GM23338 (cell line): Measurements from ENCODE around the gene NOA1. TPM values are rescaled to one million over a fixed set of nuclear protein-coding genes. Genes with fewer than 3 reads are reported as not detected.

ENCODE experiments used
- ATAC-seq: fragments of 200-7000 bp; cut with Tn5 transposase; 3 replicates; pipeline ENCODE4 v1.9.1; 2020
- DNase-seq: peaks from one replicate; pipeline ENCODE4 v3.0.0-alpha.2; 2015; ENCODE audit warnings: low spot score
- H2AFZ ChIP-seq: fragments of 200-600 bp; sonication (generic); 2 replicates; pipeline ENCODE4 v1.8.0; 2016; ENCODE audit warnings: antibody characterized with exemption, mild to moderate bottlenecking, moderate library complexity
- H3F3A ChIP-seq: fragments of 200-600 bp; sonication (generic); replicated peaks from 2 replicates; pipeline ENCODE4 v1.8.0; 2017; ENCODE audit warnings: antibody characterized with exemption, mixed run types, low read depth
- H3K27ac ChIP-seq: fragments of 200-600 bp; sonication (generic); 2 replicates; pipeline ENCODE4 v1.6.1; 2016; ENCODE audit warnings: low read depth
- H3K27me3 ChIP-seq: fragments of 200-600 bp; sonication (generic); 2 replicates; pipeline ENCODE4 v1.8.0; 2016; ENCODE audit warnings: mild to moderate bottlenecking, mixed run types, moderate library complexity; ENCODE audit not compliant: insufficient read depth
- H3K36me3 ChIP-seq: fragments of 200-600 bp; sonication (generic); 2 replicates; pipeline ENCODE4 v1.8.0; 2016; ENCODE audit warnings: mild to moderate bottlenecking; ENCODE audit not compliant: insufficient read depth
- H3K4me1 ChIP-seq: fragments of 200-600 bp; sonication (generic); 2 replicates; pipeline ENCODE4 v1.8.0; 2016; ENCODE audit warnings: mild to moderate bottlenecking, moderate library complexity; ENCODE audit not compliant: insufficient read depth
- H3K4me2 ChIP-seq: fragments of 200-600 bp; sonication (generic); 2 replicates; pipeline ENCODE4 v1.7.1; 2017; ENCODE audit warnings: mixed run types
- H3K4me3 ChIP-seq: fragments of 200-600 bp; sonication (generic); 2 replicates; pipeline ENCODE4 v1.6.1; 2016; ENCODE audit warnings: mixed run types
- H3K79me2 ChIP-seq: fragments of 200-600 bp; sonication (generic); replicated peaks from 2 replicates; pipeline ENCODE4 v1.8.0; 2017; ENCODE audit warnings: mild to moderate bottlenecking; ENCODE audit not compliant: insufficient read depth
- H3K9me2 ChIP-seq: fragments of 200-600 bp; sonication (generic); 2 replicates; pipeline ENCODE4 v1.8.0; 2017; ENCODE audit not compliant: insufficient read depth
- H4K20me1 ChIP-seq: fragments of 200-600 bp; sonication (generic); replicated peaks from 2 replicates; pipeline ENCODE4 v1.8.0; 2017; ENCODE audit warnings: mild to moderate bottlenecking; ENCODE audit not compliant: insufficient read depth
- H3K27ac Mint-ChIP-seq: 2 replicates; pipeline ENCODE4 v1.8.0; 2020; ENCODE audit warnings: inconsistent platforms, mild to moderate bottlenecking, moderate library complexity, mixed read lengths
- H3K27me3 Mint-ChIP-seq: 3 replicates; pipeline ENCODE4 v1.8.0; 2022; ENCODE audit warnings: low read depth, mild to moderate bottlenecking, moderate library complexity, mixed read lengths, inconsistent platforms; ENCODE audit not compliant: insufficient read depth, poor library complexity
- H3K36me3 Mint-ChIP-seq: 3 replicates; pipeline ENCODE4 v1.8.0; 2021; ENCODE audit warnings: low read depth, mild to moderate bottlenecking, inconsistent platforms, moderate library complexity, mixed read lengths
- H3K4me1 Mint-ChIP-seq: 3 replicates; pipeline ENCODE4 v1.8.0; 2020; ENCODE audit warnings: mild to moderate bottlenecking, inconsistent platforms, mixed read lengths
- H3K4me3 Mint-ChIP-seq: 3 replicates; pipeline ENCODE4 v1.8.0; 2021; ENCODE audit warnings: moderate library complexity, mild to moderate bottlenecking, inconsistent platforms, mixed read lengths
- H3K9me3 Mint-ChIP-seq: 3 replicates; pipeline ENCODE4 v1.8.0; 2020; ENCODE audit warnings: moderate library complexity, mild to moderate bottlenecking, inconsistent platforms, mixed read lengths
- CREB1 ChIP-seq: fragments of 250-450 bp; sonication (Bioruptor Pico); IDR thresholded peaks from 2 replicates; pipeline ENCODE4 v1.5.0; 2020; ENCODE audit warnings: low read depth, mild to moderate bottlenecking, moderate library complexity
- EZH2 ChIP-seq: fragments of 200-600 bp; sonication (generic); IDR thresholded peaks from one replicate; pipeline ENCODE4 v1.8.0; 2017; ENCODE audit warnings: antibody characterized with exemption, mild to moderate bottlenecking, low read depth; ENCODE audit not compliant: unreplicated experiment
- EZH2phosphoT487 ChIP-seq: fragments of 200-600 bp; sonication (generic); IDR thresholded peaks from one replicate; pipeline ENCODE4 v1.8.1; 2018; ENCODE audit warnings: antibody characterized with exemption; ENCODE audit not compliant: unreplicated experiment
- JUNB ChIP-seq: IDR thresholded peaks from one replicate; pipeline ENCODE4 v1.6.1; 2016; ENCODE audit warnings: antibody characterized with exemption; ENCODE audit not compliant: unreplicated experiment
- NANOG ChIP-seq: IDR thresholded peaks from 2 replicates; pipeline ENCODE4 v1.6.1; 2016; ENCODE audit warnings: antibody characterized with exemption, borderline replicate concordance
- POLR2AphosphoS5 ChIP-seq: IDR thresholded peaks from 2 replicates; pipeline ENCODE4 v1.6.1; 2016; ENCODE audit warnings: antibody characterized with exemption, low read depth
- STAT1 ChIP-seq: IDR thresholded peaks from one replicate; pipeline ENCODE4 v1.6.1; 2016; ENCODE audit warnings: antibody characterized with exemption; ENCODE audit not compliant: unreplicated experiment
- ZNF114 ChIP-seq: fragments of 250-450 bp; sonication (Bioruptor Pico); IDR thresholded peaks from 2 replicates; pipeline ENCODE4 v1.5.0; 2020; ENCODE audit warnings: mild to moderate bottlenecking, moderate library complexity
- ZNF331 ChIP-seq: fragments of 250-450 bp; sonication (Bioruptor Pico); IDR thresholded peaks from 2 replicates; pipeline ENCODE4 v1.5.0; 2020; ENCODE audit warnings: low read depth, mild to moderate bottlenecking, moderate library complexity
- polyA plus RNA-seq: library from polyadenylated mRNA; unstranded; fragments of >200 nt; fragmentation: Nextera tagmentation; extraction: Ambion mirVana; gene quantifications from 2 replicates; pipeline ENCODE4 v1.2.1, GENCODE V29; 2016
- total RNA-seq: library from RNA; depleted of rRNA; stranded (reverse); fragments of >200 nt; shearing (Covaris generic); gene quantifications from 2 replicates; pipeline ENCODE4 v1.2.3, GENCODE V29; 2014
- TF ChIP-seq, protein P1 (sequence below): IDR thresholded peaks from 2 replicates; pipeline ENCODE4 v1.6.1; 2016; ENCODE audit warnings: antibody characterized with exemption
- TF ChIP-seq, protein P2 (sequence below): fragments of 250-450 bp; sonication (Bioruptor Pico); IDR thresholded peaks from 2 replicates; pipeline ENCODE4 v1.5.0; 2020; ENCODE audit warnings: mild to moderate bottlenecking, moderate library complexity
- TF ChIP-seq, protein P3 (sequence below): IDR thresholded peaks from one replicate; pipeline ENCODE4 v1.6.1; 2018; ENCODE audit warnings: antibody characterized with exemption; ENCODE audit not compliant: unreplicated experiment
- TF ChIP-seq, protein P4 (sequence below), 2 experiments: fragments of 200-600 bp in 1 of 2; sonication (generic) in 1 of 2; conservative IDR thresholded peaks; 2 replicates each; pipeline versions ENCODE4 v1.5.1 to v1.6.1; 2016 to 2017; ENCODE audit warnings: antibody characterized with exemption in 2 of 2, low read depth in 2 of 2, mild to moderate bottlenecking in 2 of 2, moderate library complexity in 1 of 2

Gene NOA1
- total and polyA plus RNA-seq, 2 experiments from 2014 or later: 15.1 to 50.2 TPM

DNA sequence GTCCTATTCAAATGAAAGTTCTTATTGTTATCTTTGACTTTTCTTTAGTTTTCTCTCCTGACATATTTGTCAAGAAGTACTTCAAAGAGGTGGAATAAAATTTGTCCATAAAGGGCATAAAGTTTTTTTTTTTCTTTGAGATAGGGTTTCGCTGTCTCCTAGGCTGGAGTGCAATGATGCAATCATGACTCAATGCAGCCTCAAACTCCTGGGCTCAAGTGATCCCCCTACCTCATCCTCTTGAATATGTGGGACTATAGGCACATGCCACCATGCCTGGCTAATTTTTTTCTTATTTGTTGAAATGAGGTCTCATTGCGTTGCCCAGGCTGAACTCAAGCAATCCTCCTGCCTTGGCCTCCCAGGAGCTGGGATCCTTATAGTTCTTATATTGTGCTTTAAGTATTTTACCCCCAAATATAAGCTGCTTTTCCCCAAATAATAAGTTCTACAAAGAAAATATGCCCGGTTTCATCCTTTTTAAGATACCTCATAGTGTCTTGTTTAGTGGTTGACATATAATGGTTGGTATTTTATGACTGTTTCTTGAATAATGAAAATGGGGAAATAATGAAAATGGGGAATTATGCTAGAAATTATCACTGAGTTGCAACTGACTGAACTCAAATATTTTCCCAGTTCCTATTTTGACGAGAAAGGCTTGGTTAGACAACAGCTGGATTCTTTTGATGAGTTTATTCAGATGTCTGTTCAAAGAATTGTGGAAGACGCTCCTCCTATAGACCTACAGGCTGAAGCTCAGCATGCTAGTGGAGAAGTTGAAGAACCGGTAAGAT, 12.9 kb upstream of the NOA1 start:
- H3K36me3 ChIP-seq: peaks cover 57% of the 10 kb centered on the region
- no peaks in the 10 kb centered on the region for H3K9me3 Mint-ChIP-seq
- H3K79me2 ChIP-seq: peaks cover 72% of the 10 kb centered on the region
- no peaks in the 10 kb centered on the region for H3K4me1 Mint-ChIP-seq
- H3F3A ChIP-seq: no peaks in the 10 kb centered on the region
- peak overlapping the region; percentile 65; the same call in 1 of the 2 replicates for H3K27ac Mint-ChIP-seq
- H4K20me1 ChIP-seq: peaks cover 48% of the 10 kb centered on the region
- no peaks in the 10 kb centered on the region for H3K27me3 ChIP-seq
- peaks cover 2% of the 10 kb centered on the region for H3K27me3 Mint-ChIP-seq
- no peak for ATAC-seq
- H3K4me3 Mint-ChIP-seq: no peak overlapping the region
- H3K4me1 ChIP-seq: no peaks in the 10 kb centered on the region
- H3K27ac ChIP-seq: no peak overlapping the region
- TF ChIP-seq ZNF114 (no peak), STAT1 (no peak), JUNB (no peak), ZNF331 (CRISPR knock-in tag) (no peak), CREB1 (no peak), POLR2AphosphoS5 (no peak), EZH2 (no peak), NANOG (no peak), EZH2phosphoT487 (no peak)
- TF ChIP-seq, protein P1, sequence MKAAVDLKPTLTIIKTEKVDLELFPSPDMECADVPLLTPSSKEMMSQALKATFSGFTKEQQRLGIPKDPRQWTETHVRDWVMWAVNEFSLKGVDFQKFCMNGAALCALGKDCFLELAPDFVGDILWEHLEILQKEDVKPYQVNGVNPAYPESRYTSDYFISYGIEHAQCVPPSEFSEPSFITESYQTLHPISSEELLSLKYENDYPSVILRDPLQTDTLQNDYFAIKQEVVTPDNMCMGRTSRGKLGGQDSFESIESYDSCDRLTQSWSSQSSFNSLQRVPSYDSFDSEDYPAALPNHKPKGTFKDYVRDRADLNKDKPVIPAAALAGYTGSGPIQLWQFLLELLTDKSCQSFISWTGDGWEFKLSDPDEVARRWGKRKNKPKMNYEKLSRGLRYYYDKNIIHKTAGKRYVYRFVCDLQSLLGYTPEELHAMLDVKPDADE: no peak
- TF ChIP-seq, protein P2, sequence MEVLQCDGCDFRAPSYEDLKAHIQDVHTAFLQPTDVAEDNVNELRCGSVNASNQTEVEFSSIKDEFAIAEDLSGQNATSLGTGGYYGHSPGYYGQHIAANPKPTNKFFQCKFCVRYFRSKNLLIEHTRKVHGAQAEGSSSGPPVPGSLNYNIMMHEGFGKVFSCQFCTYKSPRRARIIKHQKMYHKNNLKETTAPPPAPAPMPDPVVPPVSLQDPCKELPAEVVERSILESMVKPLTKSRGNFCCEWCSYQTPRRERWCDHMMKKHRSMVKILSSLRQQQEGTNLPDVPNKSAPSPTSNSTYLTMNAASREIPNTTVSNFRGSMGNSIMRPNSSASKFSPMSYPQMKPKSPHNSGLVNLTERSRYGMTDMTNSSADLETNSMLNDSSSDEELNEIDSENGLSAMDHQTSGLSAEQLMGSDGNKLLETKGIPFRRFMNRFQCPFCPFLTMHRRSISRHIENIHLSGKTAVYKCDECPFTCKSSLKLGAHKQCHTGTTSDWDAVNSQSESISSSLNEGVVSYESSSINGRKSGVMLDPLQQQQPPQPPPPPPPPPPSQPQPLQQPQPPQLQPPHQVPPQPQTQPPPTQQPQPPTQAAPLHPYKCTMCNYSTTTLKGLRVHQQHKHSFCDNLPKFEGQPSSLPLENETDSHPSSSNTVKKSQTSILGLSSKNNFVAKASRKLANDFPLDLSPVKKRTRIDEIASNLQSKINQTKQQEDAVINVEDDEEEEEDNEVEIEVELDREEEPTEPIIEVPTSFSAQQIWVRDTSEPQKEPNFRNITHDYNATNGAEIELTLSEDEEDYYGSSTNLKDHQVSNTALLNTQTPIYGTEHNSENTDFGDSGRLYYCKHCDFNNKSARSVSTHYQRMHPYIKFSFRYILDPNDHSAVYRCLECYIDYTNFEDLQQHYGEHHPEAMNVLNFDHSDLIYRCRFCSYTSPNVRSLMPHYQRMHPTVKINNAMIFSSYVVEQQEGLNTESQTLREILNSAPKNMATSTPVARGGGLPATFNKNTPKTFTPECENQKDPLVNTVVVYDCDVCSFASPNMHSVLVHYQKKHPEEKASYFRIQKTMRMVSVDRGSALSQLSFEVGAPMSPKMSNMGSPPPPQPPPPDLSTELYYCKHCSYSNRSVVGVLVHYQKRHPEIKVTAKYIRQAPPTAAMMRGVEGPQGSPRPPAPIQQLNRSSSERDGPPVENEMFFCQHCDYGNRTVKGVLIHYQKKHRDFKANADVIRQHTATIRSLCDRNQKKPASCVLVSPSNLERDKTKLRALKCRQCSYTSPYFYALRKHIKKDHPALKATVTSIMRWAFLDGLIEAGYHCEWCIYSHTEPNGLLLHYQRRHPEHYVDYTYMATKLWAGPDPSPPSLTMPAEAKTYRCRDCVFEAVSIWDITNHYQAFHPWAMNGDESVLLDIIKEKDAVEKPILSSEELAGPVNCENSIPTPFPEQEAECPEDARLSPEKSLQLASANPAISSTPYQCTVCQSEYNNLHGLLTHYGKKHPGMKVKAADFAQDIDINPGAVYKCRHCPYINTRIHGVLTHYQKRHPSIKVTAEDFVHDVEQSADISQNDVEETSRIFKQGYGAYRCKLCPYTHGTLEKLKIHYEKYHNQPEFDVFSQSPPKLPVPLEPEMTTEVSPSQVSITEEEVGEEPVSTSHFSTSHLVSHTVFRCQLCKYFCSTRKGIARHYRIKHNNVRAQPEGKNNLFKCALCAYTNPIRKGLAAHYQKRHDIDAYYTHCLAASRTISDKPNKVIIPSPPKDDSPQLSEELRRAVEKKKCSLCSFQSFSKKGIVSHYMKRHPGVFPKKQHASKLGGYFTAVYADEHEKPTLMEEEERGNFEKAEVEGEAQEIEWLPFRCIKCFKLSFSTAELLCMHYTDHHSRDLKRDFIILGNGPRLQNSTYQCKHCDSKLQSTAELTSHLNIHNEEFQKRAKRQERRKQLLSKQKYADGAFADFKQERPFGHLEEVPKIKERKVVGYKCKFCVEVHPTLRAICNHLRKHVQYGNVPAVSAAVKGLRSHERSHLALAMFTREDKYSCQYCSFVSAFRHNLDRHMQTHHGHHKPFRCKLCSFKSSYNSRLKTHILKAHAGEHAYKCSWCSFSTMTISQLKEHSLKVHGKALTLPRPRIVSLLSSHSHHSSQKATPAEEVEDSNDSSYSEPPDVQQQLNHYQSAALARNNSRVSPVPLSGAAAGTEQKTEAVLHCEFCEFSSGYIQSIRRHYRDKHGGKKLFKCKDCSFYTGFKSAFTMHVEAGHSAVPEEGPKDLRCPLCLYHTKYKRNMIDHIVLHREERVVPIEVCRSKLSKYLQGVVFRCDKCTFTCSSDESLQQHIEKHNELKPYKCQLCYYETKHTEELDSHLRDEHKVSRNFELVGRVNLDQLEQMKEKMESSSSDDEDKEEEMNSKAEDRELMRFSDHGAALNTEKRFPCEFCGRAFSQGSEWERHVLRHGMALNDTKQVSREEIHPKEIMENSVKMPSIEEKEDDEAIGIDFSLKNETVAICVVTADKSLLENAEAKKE: no peak
- TF ChIP-seq, protein P3, sequence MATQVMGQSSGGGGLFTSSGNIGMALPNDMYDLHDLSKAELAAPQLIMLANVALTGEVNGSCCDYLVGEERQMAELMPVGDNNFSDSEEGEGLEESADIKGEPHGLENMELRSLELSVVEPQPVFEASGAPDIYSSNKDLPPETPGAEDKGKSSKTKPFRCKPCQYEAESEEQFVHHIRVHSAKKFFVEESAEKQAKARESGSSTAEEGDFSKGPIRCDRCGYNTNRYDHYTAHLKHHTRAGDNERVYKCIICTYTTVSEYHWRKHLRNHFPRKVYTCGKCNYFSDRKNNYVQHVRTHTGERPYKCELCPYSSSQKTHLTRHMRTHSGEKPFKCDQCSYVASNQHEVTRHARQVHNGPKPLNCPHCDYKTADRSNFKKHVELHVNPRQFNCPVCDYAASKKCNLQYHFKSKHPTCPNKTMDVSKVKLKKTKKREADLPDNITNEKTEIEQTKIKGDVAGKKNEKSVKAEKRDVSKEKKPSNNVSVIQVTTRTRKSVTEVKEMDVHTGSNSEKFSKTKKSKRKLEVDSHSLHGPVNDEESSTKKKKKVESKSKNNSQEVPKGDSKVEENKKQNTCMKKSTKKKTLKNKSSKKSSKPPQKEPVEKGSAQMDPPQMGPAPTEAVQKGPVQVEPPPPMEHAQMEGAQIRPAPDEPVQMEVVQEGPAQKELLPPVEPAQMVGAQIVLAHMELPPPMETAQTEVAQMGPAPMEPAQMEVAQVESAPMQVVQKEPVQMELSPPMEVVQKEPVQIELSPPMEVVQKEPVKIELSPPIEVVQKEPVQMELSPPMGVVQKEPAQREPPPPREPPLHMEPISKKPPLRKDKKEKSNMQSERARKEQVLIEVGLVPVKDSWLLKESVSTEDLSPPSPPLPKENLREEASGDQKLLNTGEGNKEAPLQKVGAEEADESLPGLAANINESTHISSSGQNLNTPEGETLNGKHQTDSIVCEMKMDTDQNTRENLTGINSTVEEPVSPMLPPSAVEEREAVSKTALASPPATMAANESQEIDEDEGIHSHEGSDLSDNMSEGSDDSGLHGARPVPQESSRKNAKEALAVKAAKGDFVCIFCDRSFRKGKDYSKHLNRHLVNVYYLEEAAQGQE: no peak
- TF ChIP-seq, protein P4, sequence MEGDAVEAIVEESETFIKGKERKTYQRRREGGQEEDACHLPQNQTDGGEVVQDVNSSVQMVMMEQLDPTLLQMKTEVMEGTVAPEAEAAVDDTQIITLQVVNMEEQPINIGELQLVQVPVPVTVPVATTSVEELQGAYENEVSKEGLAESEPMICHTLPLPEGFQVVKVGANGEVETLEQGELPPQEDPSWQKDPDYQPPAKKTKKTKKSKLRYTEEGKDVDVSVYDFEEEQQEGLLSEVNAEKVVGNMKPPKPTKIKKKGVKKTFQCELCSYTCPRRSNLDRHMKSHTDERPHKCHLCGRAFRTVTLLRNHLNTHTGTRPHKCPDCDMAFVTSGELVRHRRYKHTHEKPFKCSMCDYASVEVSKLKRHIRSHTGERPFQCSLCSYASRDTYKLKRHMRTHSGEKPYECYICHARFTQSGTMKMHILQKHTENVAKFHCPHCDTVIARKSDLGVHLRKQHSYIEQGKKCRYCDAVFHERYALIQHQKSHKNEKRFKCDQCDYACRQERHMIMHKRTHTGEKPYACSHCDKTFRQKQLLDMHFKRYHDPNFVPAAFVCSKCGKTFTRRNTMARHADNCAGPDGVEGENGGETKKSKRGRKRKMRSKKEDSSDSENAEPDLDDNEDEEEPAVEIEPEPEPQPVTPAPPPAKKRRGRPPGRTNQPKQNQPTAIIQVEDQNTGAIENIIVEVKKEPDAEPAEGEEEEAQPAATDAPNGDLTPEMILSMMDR (conservative IDR thresholded peaks at IDR 0.05; ENCODE audit: low read depth in 2 of 2): no peak
- H3K36me3 Mint-ChIP-seq: peaks cover 66% of the 10 kb centered on the region
- no peak overlapping the region for H3K4me3 ChIP-seq
- no peak overlapping the region for H3K4me2 ChIP-seq
- H2AFZ ChIP-seq: no peak overlapping the region
- DNase-seq: no peak
- no peaks in the 10 kb centered on the region for H3K9me2 ChIP-seq
